HEK293 (cell line): ENCODE measurements around the gene FHIT.
"Not testable (repeated sequence)": the region's sequence is repeated elsewhere in the genome, so short reads cannot be mapped to it uniquely, and the experiment has no call there.

Source experiments
- CTCF ChIA-PET: fragments of 350-600 bp; formaldehyde crosslinking; extraction: SDS; loops from one replicate; lab custom pipeline; 2021; ENCODE audit warnings: antibody characterized with exemption; lab: Yijun Ruan, JAX
- POLR2A ChIA-PET: fragments of 300-600 bp; formaldehyde crosslinking; extraction: SDS; loops from one replicate; lab custom pipeline; 2020; ENCODE audit warnings: antibody characterized with exemption, inconsistent platforms; lab: Yijun Ruan, JAX
- H3K27ac ChIP-seq: fragments of 200-500 bp; sonication (Bioruptor generic); 2 replicates; pipeline ENCODE4 v1.5.1; 2014; ENCODE audit warnings: low read depth, low read length, control low read depth, inconsistent platforms; ENCODE audit errors: extremely low read depth
- H3K36me3 ChIP-seq, 2 experiments: fragments of 200-500 bp in 1 of 2; sonication (Bioruptor generic) in 1 of 2; 1 replicate in 1 of 2; 2 replicates in 1 of 2; pipeline ENCODE4 v1.5.1; 2014 to 2017; ENCODE audit warnings: inconsistent platforms in 2 of 2, low read length in 2 of 2; ENCODE audit not compliant: control insufficient read depth in 2 of 2, insufficient read depth in 1 of 2
- H3K4me1 ChIP-seq: fragments of 200-500 bp; sonication (Bioruptor generic); 2 replicates; pipeline ENCODE4 v1.5.1; 2014; ENCODE audit warnings: mild to moderate bottlenecking, low read length, inconsistent platforms; ENCODE audit not compliant: control insufficient read depth, insufficient read depth
- H3K4me3 ChIP-seq: 2 replicates; pipeline ENCODE4 v1.5.1; 2011; ENCODE audit warnings: low read depth, mild to moderate bottlenecking, control low read depth, low read length, moderate library complexity
- H3K9me3 ChIP-seq: fragments of 200-500 bp; sonication (Bioruptor generic); 2 replicates; pipeline ENCODE4 v1.5.1; 2014; ENCODE audit warnings: low read depth, low read length, inconsistent platforms; ENCODE audit not compliant: control insufficient read depth, insufficient read depth
- MYNN ChIP-seq: fragments of 450-650 bp; formaldehyde crosslinking; IDR thresholded peaks from 2 replicates; pipeline ENCODE4 v1.5.1; 2016; ENCODE audit warnings: missing biosample characterization, missing genetic modification characterization, borderline replicate concordance
- SCRT1 ChIP-seq: fragments of 450-650 bp; formaldehyde crosslinking; IDR thresholded peaks from 2 replicates; pipeline ENCODE4 v1.5.1; 2016; ENCODE audit warnings: missing biosample characterization, missing genetic modification characterization, borderline replicate concordance
- SCRT2 ChIP-seq: fragments of 450-650 bp; formaldehyde crosslinking; IDR thresholded peaks from 2 replicates; pipeline ENCODE4 v1.5.1; 2016; ENCODE audit warnings: missing biosample characterization, missing genetic modification characterization
- SETDB1 ChIP-seq: IDR thresholded peaks from one replicate; pipeline ENCODE4 v1.6.1; 2017; ENCODE audit warnings: mild to moderate bottlenecking, low read length, moderate library complexity, mixed read lengths; ENCODE audit not compliant: insufficient read length
- SP2 ChIP-seq: fragments of 450-650 bp; formaldehyde crosslinking; IDR thresholded peaks from 2 replicates; pipeline ENCODE4 v1.5.1; 2016; ENCODE audit warnings: missing biosample characterization, missing genetic modification characterization
- ZBTB20 ChIP-seq: fragments of 450-650 bp; formaldehyde crosslinking; IDR thresholded peaks from 2 replicates; pipeline ENCODE4 v1.5.1; 2016; ENCODE audit warnings: missing biosample characterization, missing genetic modification characterization
- ZBTB21 ChIP-seq: fragments of 450-650 bp; formaldehyde crosslinking; IDR thresholded peaks from 2 replicates; pipeline ENCODE4 v1.5.1; 2017; ENCODE audit warnings: missing biosample characterization, missing genetic modification characterization
- ZFP37 ChIP-seq: fragments of 450-650 bp; formaldehyde crosslinking; IDR thresholded peaks from 2 replicates; pipeline ENCODE4 v1.5.1; 2016; ENCODE audit warnings: missing biosample characterization, missing genetic modification characterization
- ZNF114 ChIP-seq: fragments of 450-650 bp; formaldehyde crosslinking; IDR thresholded peaks from 2 replicates; pipeline ENCODE4 v1.5.0; 2017; ENCODE audit warnings: missing biosample characterization, missing genetic modification characterization
- ZNF133 ChIP-seq: fragments of 450-650 bp; formaldehyde crosslinking; IDR thresholded peaks from 2 replicates; pipeline ENCODE4 v1.5.1; 2016; ENCODE audit warnings: missing biosample characterization, missing genetic modification characterization
- ZNF157 ChIP-seq: fragments of 450-650 bp; formaldehyde crosslinking; IDR thresholded peaks from 2 replicates; pipeline ENCODE4 v1.5.1; 2016; ENCODE audit warnings: missing biosample characterization, missing genetic modification characterization
- ZNF398 ChIP-seq: fragments of 450-650 bp; formaldehyde crosslinking; IDR thresholded peaks from 2 replicates; pipeline ENCODE4 v1.5.1; 2017; ENCODE audit warnings: missing biosample characterization, missing genetic modification characterization
- ZNF433 ChIP-seq: fragments of 450-650 bp; formaldehyde crosslinking; IDR thresholded peaks from 2 replicates; pipeline ENCODE4 v1.5.1; 2016; ENCODE audit warnings: missing biosample characterization, missing genetic modification characterization, low read depth
- ZNF449 ChIP-seq: fragments of 450-650 bp; formaldehyde crosslinking; IDR thresholded peaks from 2 replicates; pipeline ENCODE4 v1.5.1; 2017; ENCODE audit warnings: missing biosample characterization, mild to moderate bottlenecking, missing genetic modification characterization, moderate library complexity
- ZNF48 ChIP-seq: fragments of 450-650 bp; formaldehyde crosslinking; IDR thresholded peaks from 2 replicates; pipeline ENCODE4 v1.5.1; 2016; ENCODE audit warnings: missing biosample characterization, missing genetic modification characterization
- ZNF513 ChIP-seq: fragments of 450-650 bp; IDR thresholded peaks from 2 replicates; pipeline ENCODE4 v1.5.1; 2018; ENCODE audit warnings: missing biosample characterization, missing genetic modification characterization
- ZNF514 ChIP-seq: fragments of 450-650 bp; formaldehyde crosslinking; IDR thresholded peaks from 2 replicates; pipeline ENCODE4 v1.5.1; 2016; ENCODE audit warnings: missing biosample characterization, missing genetic modification characterization
- ZNF623 ChIP-seq: fragments of 450-650 bp; formaldehyde crosslinking; IDR thresholded peaks from 2 replicates; pipeline ENCODE4 v1.5.1; 2016; ENCODE audit warnings: missing biosample characterization, missing genetic modification characterization
- TF ChIP-seq, protein P1 (sequence below): fragments of 450-650 bp; formaldehyde crosslinking; IDR thresholded peaks from 2 replicates; pipeline ENCODE4 v1.5.1; 2016; ENCODE audit warnings: missing biosample characterization, missing genetic modification characterization
- TF ChIP-seq, protein P2 (sequence below): IDR thresholded peaks from 2 replicates; pipeline ENCODE4 v1.6.1; 2011; ENCODE audit warnings: mild to moderate bottlenecking, low read depth, low read length, borderline replicate concordance

FHIT gene

DNA sequence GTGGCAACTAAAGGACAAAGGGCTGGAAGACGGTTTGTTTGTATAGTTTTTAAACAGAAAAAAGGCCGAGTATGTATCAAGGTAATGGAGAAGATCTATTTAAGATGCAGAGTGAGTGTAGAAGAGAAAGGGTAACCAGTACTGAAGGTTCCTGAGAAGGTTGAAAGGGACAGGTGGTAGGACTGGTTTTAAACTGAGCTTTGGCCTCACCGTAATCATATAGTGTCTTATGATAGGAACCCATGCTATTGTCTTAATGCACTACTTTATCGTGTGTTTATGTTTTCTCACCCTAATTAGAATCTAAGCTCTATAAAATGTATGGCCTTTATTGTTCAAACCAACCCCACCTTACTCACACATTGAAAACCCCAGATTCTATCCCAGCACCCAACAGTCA, 32.7 kb downstream of the FHIT start (continued):
- no peak for TF ChIP-seq MYNN (tag by site-specific recombination)

DNA sequence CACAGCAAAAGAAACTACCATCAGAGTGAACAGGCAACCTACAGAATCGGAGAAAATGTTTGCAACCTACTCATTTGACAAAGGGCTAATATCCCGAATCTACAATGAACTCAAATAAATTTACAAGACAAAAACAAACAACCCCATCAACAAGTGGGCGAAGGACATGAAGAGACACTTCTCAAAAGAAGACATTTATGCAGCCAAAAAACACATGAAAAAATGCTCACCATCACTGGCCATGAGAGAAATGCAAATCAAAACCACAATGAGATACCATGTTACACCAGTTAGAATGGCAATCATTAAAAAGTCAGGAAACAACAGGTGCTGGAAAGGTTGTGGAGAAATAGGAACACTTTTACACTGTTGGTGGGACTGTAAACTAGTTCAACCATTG, 35.1 kb downstream of the FHIT start:
- peak; percentile 62; the same call in 1 of the 2 replicates for TF ChIP-seq SCRT1 (tag by site-specific recombination)
- TF ChIP-seq SCRT2 (tag by site-specific recombination): peak; percentile 86
- H3K4me3 ChIP-seq, H3K9me3 ChIP-seq, CTCF ChIA-PET, H3K4me1 ChIP-seq, H3K36me3 ChIP-seq, H3K27ac ChIP-seq, POLR2A ChIA-PET: not testable (repeated sequence)

DNA sequence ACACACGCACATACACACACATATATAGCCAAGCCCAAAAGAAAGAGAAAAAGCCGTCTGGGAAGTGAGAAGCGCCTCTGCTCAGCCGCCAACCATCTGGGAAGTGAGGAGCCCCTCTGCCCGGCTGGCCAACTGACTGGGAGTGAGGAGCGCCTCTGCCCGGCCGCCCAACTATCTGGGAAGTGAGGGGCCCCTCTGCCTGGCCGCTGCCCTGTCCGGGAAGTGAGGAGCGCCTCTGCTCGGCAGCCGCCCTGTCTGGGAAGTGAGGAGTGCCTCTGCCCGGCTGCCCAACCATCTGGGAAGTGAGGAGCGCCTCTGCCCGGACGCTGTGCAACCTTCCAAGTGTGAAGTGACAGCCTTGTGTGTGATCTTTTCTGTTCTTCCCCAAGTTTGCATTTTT, 49.2 kb downstream of the FHIT start:
- Histone ChIP-seq H3K36me3 (no peaks in the 10 kb centered on the region), H3K9me3 (no peaks in the 10 kb centered on the region), H3K27ac (no peak overlapping the region), H3K4me3 (no peak overlapping the region), H3K4me1 (no peaks in the 10 kb centered on the region)
- POLR2A ChIA-PET: no interaction called here
- CTCF ChIA-PET: no interaction called here
- no peak for TF ChIP-seq SP2 (tag by site-specific recombination)
- no peak for TF ChIP-seq ZNF513 (tag by site-specific recombination)
- TF ChIP-seq ZNF623: no peak
- TF ChIP-seq ZNF157 (tag by site-specific recombination): no peak
- no peak for TF ChIP-seq ZBTB20 (tag by site-specific recombination)
- no peak for TF ChIP-seq ZFP37 (tag by site-specific recombination)
- no peak for TF ChIP-seq ZNF449 (tag by site-specific recombination)
- TF ChIP-seq, protein P1, sequence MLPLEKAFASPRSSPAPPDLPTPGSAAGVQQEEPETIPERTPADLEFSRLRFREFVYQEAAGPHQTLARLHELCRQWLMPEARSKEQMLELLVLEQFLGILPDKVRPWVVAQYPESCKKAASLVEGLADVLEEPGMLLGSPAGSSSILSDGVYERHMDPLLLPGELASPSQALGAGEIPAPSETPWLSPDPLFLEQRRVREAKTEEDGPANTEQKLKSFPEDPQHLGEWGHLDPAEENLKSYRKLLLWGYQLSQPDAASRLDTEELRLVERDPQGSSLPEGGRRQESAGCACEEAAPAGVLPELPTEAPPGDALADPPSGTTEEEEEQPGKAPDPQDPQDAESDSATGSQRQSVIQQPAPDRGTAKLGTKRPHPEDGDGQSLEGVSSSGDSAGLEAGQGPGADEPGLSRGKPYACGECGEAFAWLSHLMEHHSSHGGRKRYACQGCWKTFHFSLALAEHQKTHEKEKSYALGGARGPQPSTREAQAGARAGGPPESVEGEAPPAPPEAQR (tag by site-specific recombination): no peak
- TF ChIP-seq, all 188 proteins: peak for 0

DNA sequence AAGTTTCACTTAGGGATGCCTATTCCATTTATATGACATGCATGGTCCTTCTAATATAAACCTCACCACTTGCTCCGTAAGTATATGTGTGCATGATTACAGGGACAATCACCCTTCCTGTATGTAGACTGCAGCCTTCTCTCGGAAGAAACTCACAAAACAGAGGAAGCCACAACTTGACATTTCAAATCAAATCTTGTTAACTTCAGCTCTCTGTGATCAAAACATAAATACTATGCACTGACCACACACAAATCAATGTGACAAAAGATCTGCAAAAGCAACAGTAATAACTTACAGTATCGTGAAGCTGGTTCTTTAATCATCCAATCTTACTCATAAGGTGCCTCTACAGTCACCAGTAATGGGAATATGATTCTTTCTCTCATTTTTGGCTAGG, 50.2 kb downstream of the FHIT start:
- TF ChIP-seq SETDB1: no peak
- no peak for TF ChIP-seq ZNF433 (tag by site-specific recombination)
- TF ChIP-seq, protein P2, sequence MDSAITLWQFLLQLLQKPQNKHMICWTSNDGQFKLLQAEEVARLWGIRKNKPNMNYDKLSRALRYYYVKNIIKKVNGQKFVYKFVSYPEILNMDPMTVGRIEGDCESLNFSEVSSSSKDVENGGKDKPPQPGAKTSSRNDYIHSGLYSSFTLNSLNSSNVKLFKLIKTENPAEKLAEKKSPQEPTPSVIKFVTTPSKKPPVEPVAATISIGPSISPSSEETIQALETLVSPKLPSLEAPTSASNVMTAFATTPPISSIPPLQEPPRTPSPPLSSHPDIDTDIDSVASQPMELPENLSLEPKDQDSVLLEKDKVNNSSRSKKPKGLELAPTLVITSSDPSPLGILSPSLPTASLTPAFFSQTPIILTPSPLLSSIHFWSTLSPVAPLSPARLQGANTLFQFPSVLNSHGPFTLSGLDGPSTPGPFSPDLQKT: no peak
- no peak for TF ChIP-seq ZNF114 (tag by site-specific recombination)
- TF ChIP-seq ZNF133 (tag by site-specific recombination): no peak
- no peak for TF ChIP-seq ZBTB21 (tag by site-specific recombination)
- no peak for TF ChIP-seq ZNF48 (tag by site-specific recombination)
- TF ChIP-seq ZNF398 (tag by site-specific recombination): no peak
- no peak for TF ChIP-seq ZNF514 (tag by site-specific recombination)
- Histone ChIP-seq H3K27ac (no peak overlapping the region), H3K4me3 (no peak overlapping the region), H3K36me3 (no peaks in the 10 kb centered on the region), H3K4me1 (no peaks in the 10 kb centered on the region), H3K9me3 (no peaks in the 10 kb centered on the region)
- POLR2A ChIA-PET: no interaction called here
- CTCF ChIA-PET: no interaction called here
